HEK293 (cell line): ENCODE data around the gene NUCB2.

ENCODE experiments used
- GLI4 ChIP-seq: fragments of 450-650 bp; formaldehyde crosslinking; IDR thresholded peaks from 2 replicates; pipeline ENCODE4 v1.5.1; 2016; ENCODE audit warnings: missing biosample characterization, missing genetic modification characterization
- GLIS1 ChIP-seq: fragments of 450-650 bp; formaldehyde crosslinking; IDR thresholded peaks from 2 replicates; pipeline ENCODE4 v1.5.1; 2016; ENCODE audit warnings: missing biosample characterization, missing genetic modification characterization
- HOXC10 ChIP-seq: sonication (generic); formaldehyde crosslinking; IDR thresholded peaks from 2 replicates; pipeline ENCODE4 v1.8.1; 2023; ENCODE audit warnings: mild to moderate bottlenecking, missing genetic modification reagents
- KLF16 ChIP-seq: fragments of 450-650 bp; formaldehyde crosslinking; IDR thresholded peaks from 2 replicates; pipeline ENCODE4 v1.5.1; 2017; ENCODE audit warnings: missing biosample characterization, missing genetic modification characterization
- PRDM1 ChIP-seq: fragments of 450-650 bp; formaldehyde crosslinking; IDR thresholded peaks from 2 replicates; pipeline ENCODE4; 2016; ENCODE audit warnings: missing biosample characterization, missing genetic modification characterization
- REST ChIP-seq: fragments of 450-650 bp; formaldehyde crosslinking; IDR thresholded peaks from 2 replicates; pipeline ENCODE4 v1.5.1; 2016; ENCODE audit warnings: missing biosample characterization, missing genetic modification characterization
- SETDB1 ChIP-seq: IDR thresholded peaks from one replicate; pipeline ENCODE4 v1.6.1; 2017; ENCODE audit warnings: mild to moderate bottlenecking, low read length, moderate library complexity, mixed read lengths; ENCODE audit not compliant: insufficient read length
- SP2 ChIP-seq: fragments of 450-650 bp; formaldehyde crosslinking; IDR thresholded peaks from 2 replicates; pipeline ENCODE4 v1.5.1; 2016; ENCODE audit warnings: missing biosample characterization, missing genetic modification characterization
- WT1 ChIP-seq: fragments of 450-650 bp; formaldehyde crosslinking; IDR thresholded peaks from 2 replicates; pipeline ENCODE4 v1.5.1; 2016; ENCODE audit warnings: missing biosample characterization, missing genetic modification characterization
- YY2 ChIP-seq: fragments of 450-650 bp; formaldehyde crosslinking; IDR thresholded peaks from 2 replicates; pipeline ENCODE4 v1.5.1; 2016; ENCODE audit warnings: missing biosample characterization, missing genetic modification characterization
- ZBTB11 ChIP-seq: fragments of 450-650 bp; formaldehyde crosslinking; conservative IDR thresholded peaks from 2 replicates; pipeline ENCODE4 v1.5.1; 2016; ENCODE audit warnings: low read depth, missing biosample characterization, missing genetic modification characterization
- ZBTB26 ChIP-seq: fragments of 450-650 bp; formaldehyde crosslinking; optimal IDR thresholded peaks from 2 replicates; pipeline ENCODE3; 2016; ENCODE audit warnings: missing biosample characterization, mild to moderate bottlenecking, missing genetic modification characterization
- ZBTB48 ChIP-seq: fragments of 450-650 bp; formaldehyde crosslinking; IDR thresholded peaks from 2 replicates; pipeline ENCODE4 v1.5.1; 2016; ENCODE audit warnings: missing biosample characterization, missing genetic modification characterization
- ZFHX2 ChIP-seq: fragments of 450-650 bp; formaldehyde crosslinking; conservative IDR thresholded peaks from 2 replicates; pipeline ENCODE4 v1.5.1; 2016; ENCODE audit warnings: missing biosample characterization, missing genetic modification characterization
- ZFP37 ChIP-seq: fragments of 450-650 bp; formaldehyde crosslinking; IDR thresholded peaks from 2 replicates; pipeline ENCODE4 v1.5.1; 2016; ENCODE audit warnings: missing biosample characterization, missing genetic modification characterization
- ZNF133 ChIP-seq: fragments of 450-650 bp; formaldehyde crosslinking; IDR thresholded peaks from 2 replicates; pipeline ENCODE4 v1.5.1; 2016; ENCODE audit warnings: missing biosample characterization, missing genetic modification characterization
- ZNF266 ChIP-seq: fragments of 450-650 bp; formaldehyde crosslinking; IDR thresholded peaks from 2 replicates; pipeline ENCODE4 v1.5.1; 2016; ENCODE audit warnings: missing biosample characterization, missing genetic modification characterization, low read depth
- ZNF366 ChIP-seq: fragments of 450-650 bp; formaldehyde crosslinking; conservative IDR thresholded peaks from 2 replicates; pipeline ENCODE4 v1.5.1; 2016; ENCODE audit warnings: missing biosample characterization, missing genetic modification characterization
- ZNF513 ChIP-seq: fragments of 450-650 bp; IDR thresholded peaks from 2 replicates; pipeline ENCODE4 v1.5.1; 2018; ENCODE audit warnings: missing biosample characterization, missing genetic modification characterization
- ZNF514 ChIP-seq: fragments of 450-650 bp; formaldehyde crosslinking; IDR thresholded peaks from 2 replicates; pipeline ENCODE4 v1.5.1; 2016; ENCODE audit warnings: missing biosample characterization, missing genetic modification characterization
- ZNF544 ChIP-seq: fragments of 450-650 bp; formaldehyde crosslinking; IDR thresholded peaks from 2 replicates; pipeline ENCODE4 v1.5.0; 2017; ENCODE audit warnings: missing biosample characterization, missing genetic modification characterization
- ZNF548 ChIP-seq: fragments of 450-650 bp; formaldehyde crosslinking; IDR thresholded peaks from 2 replicates; pipeline ENCODE4 v1.5.1; 2016; ENCODE audit warnings: missing biosample characterization, missing genetic modification characterization
- ZNF558 ChIP-seq: fragments of 450-650 bp; formaldehyde crosslinking; IDR thresholded peaks from 2 replicates; pipeline ENCODE4 v1.5.1; 2016; ENCODE audit warnings: missing biosample characterization, missing genetic modification characterization
- ZNF585B ChIP-seq: fragments of 450-650 bp; formaldehyde crosslinking; IDR thresholded peaks from 2 replicates; pipeline ENCODE4 v1.5.1; 2016; ENCODE audit warnings: missing biosample characterization, missing genetic modification characterization
- ZNF645 ChIP-seq: fragments of 450-650 bp; formaldehyde crosslinking; IDR thresholded peaks from 2 replicates; pipeline ENCODE4; 2016; ENCODE audit warnings: missing biosample characterization, missing genetic modification characterization
- ZNF677 ChIP-seq: fragments of 450-650 bp; IDR thresholded peaks from 2 replicates; pipeline ENCODE4 v1.5.0; 2018; ENCODE audit warnings: missing biosample characterization, mild to moderate bottlenecking, missing genetic modification characterization, moderate library complexity
- ZSCAN4 ChIP-seq: fragments of 450-650 bp; formaldehyde crosslinking; IDR thresholded peaks from 2 replicates; pipeline ENCODE4 v1.5.1; 2017; ENCODE audit warnings: missing biosample characterization, missing genetic modification characterization
- ZSCAN5A ChIP-seq: fragments of 450-650 bp; formaldehyde crosslinking; IDR thresholded peaks from 2 replicates; pipeline ENCODE4 v1.5.1; 2016; ENCODE audit warnings: missing biosample characterization, missing genetic modification characterization
- ZXDB ChIP-seq: fragments of 450-650 bp; formaldehyde crosslinking; IDR thresholded peaks from 2 replicates; pipeline ENCODE4 v1.5.1; 2016; ENCODE audit warnings: missing biosample characterization, missing genetic modification characterization

The NUCB2 gene

GRCh38 chr11:17314232-17314547 is 37.7 kb downstream of the NUCB2 start (continued):
- TF ChIP-seq ZBTB11 (tag by site-specific recombination) (no peak), ZSCAN4 (no peak), REST (no peak), KLF16 (no peak), ZXDB (tag by site-specific recombination) (peak; percentile 41; the same call in 1 of the 2 replicates), HOXC10 (CRISPR knock-in tag) (no peak), SETDB1 (no peak), ZBTB26 (tag by site-specific recombination) (no peak), SP2 (peak; percentile 27; the same call in 1 of the 2 replicates), ZFP37 (tag by site-specific recombination) (no peak), ZNF548 (tag by site-specific recombination) (no peak), ZNF513 (tag by site-specific recombination) (no peak), ZBTB48 (tag by site-specific recombination) (no peak), ZNF645 (tag by site-specific recombination) (no peak), ZSCAN5A (no peak), ZNF133 (tag by site-specific recombination) (no peak), ZNF514 (no peak), ZNF677 (tag by site-specific recombination) (no peak), GLI4 (tag by site-specific recombination) (no peak), ZFHX2 (tag by site-specific recombination) (no peak), GLIS1 (tag by site-specific recombination) (no peak), WT1 (no peak), YY2 (no peak), ZNF585B (tag by site-specific recombination) (no peak), ZNF266 (tag by site-specific recombination) (no peak), ZNF544 (tag by site-specific recombination) (no peak), ZNF558 (tag by site-specific recombination) (0 out of 2 replicates have a peak, but pooled peaks have one; percentile 21), ZNF366 (peak; percentile 55; the same call in 1 of the 2 replicates), PRDM1 (peak; percentile 49; the same call in 1 of the 2 replicates)
